ENCODE measurements around the gene ADORA2A. TPM values are rescaled to one million over a fixed set of nuclear protein-coding genes. Genes with fewer than 3 reads are reported as not detected.

Gene ADORA2A
- polyA plus RNA-seq, 1 experiment = 2.8 TPM

- TF ChIP-seq CTCF (IDR thresholded peaks at IDR 0.05; ENCODE audit: insufficient read depth, low read depth, low read length) = no peak
- no peak for DNase-seq (ENCODE audit: low read depth)
- ChIA-PET POLR2A (no interaction called here), CTCF (interaction anchor here (1.3 kb wide), 1 partner anchor 9 kb away, joined by 3 read pairs; no protein-coding TSS in a partner anchor)
- no peak overlapping the region for H3K4me3 ChIP-seq (ENCODE audit: low read depth, low read length)
- H3K27me3 ChIP-seq (ENCODE audit: control insufficient read depth, insufficient read depth, low read length) = no peaks in the 10 kb centered on the region
- H3K36me3 ChIP-seq (ENCODE audit: control insufficient read depth, insufficient read depth, low read length) = no peaks in the 10 kb centered on the region
Observed at GRCh38 chr22:24383061-24383460, 44.3 kb upstream of the ADORA2A start.

GRCh38 chr22:24384131-24384530, 43.3 kb upstream of the ADORA2A start:
- no peak for TF ChIP-seq CTCF (IDR thresholded peaks at IDR 0.05; ENCODE audit: insufficient read depth, low read depth, low read length)
- CTCF ChIA-PET = no interaction called here
- H3K36me3 ChIP-seq (ENCODE audit: control insufficient read depth, insufficient read depth, low read length) = no peaks in the 10 kb centered on the region

GRCh38 chr22:24386937-24387471, 40.4 kb upstream of the ADORA2A start:
- TF ChIP-seq CTCF (IDR thresholded peaks at IDR 0.05; ENCODE audit: insufficient read depth, low read depth, low read length) = no peak
- H3K4me3 ChIP-seq (ENCODE audit: low read depth, low read length) = no peak overlapping the region
- no peak for DNase-seq (ENCODE audit: low read depth)
- H3K36me3 ChIP-seq (ENCODE audit: control insufficient read depth, insufficient read depth, low read length) = no peaks in the 10 kb centered on the region
- CTCF ChIA-PET = interaction anchor here (0.9 to 1.0 kb wide), 2 partner anchors 10 to 16 kb away, joined by 3 read pairs; no protein-coding TSS in a partner anchor
- POLR2A ChIA-PET = no interaction called here
- no peaks in the 10 kb centered on the region for H3K27me3 ChIP-seq (ENCODE audit: control insufficient read depth, insufficient read depth, low read length)

More at GRCh38 chr22:24384131-24384530, 43.3 kb upstream of the ADORA2A start:
- Histone ChIP-seq H3K27me3 (ENCODE audit: control insufficient read depth, insufficient read depth, low read length) (no peaks in the 10 kb centered on the region), H3K4me3 (ENCODE audit: low read depth, low read length) (no peak overlapping the region)
- DNase-seq (ENCODE audit: low read depth) = no peak
- POLR2A ChIA-PET = no interaction called here

- H3K4me3 ChIP-seq (ENCODE audit: low read depth, low read length) = no peak overlapping the region
- DNase-seq (ENCODE audit: low read depth) = no peak
- ChIA-PET CTCF (interaction anchor here (0.6 kb wide), 1 partner anchor 41 kb away, joined by 3 read pairs; no protein-coding TSS in a partner anchor), POLR2A (no interaction called here)
- H3K27me3 ChIP-seq (ENCODE audit: control insufficient read depth, insufficient read depth, low read length) = no peaks in the 10 kb centered on the region
- H3K36me3 ChIP-seq (ENCODE audit: control insufficient read depth, insufficient read depth, low read length) = no peaks in the 10 kb centered on the region
- TF ChIP-seq CTCF (IDR thresholded peaks at IDR 0.05; ENCODE audit: insufficient read depth, low read depth, low read length) = no peak
Observed at GRCh38 chr22:24389680-24390079, 37.7 kb upstream of the ADORA2A start.

GRCh38 chr22:24390156-24390555, 37.2 kb upstream of the ADORA2A start:
- no peaks in the 10 kb centered on the region for H3K36me3 ChIP-seq (ENCODE audit: control insufficient read depth, insufficient read depth, low read length)
- no peak overlapping the region for H3K4me3 ChIP-seq (ENCODE audit: low read depth, low read length)
- ChIA-PET POLR2A (no interaction called here), CTCF (interaction anchor here (0.9 kb wide), 1 partner anchor 98 kb away, joined by 5 read pairs; no protein-coding TSS in a partner anchor)
- no peaks in the 10 kb centered on the region for H3K27me3 ChIP-seq (ENCODE audit: control insufficient read depth, insufficient read depth, low read length)
- no peak for TF ChIP-seq CTCF (IDR thresholded peaks at IDR 0.05; ENCODE audit: insufficient read depth, low read depth, low read length)
- no peak for DNase-seq (ENCODE audit: low read depth)

Data from BJ (cell line).